Calu3 (cell line): Measurements from ENCODE around the gene XYLB. TPM values are rescaled to one million over a fixed set of nuclear protein-coding genes. Genes with fewer than 3 reads are reported as not detected.

Source experiments
- BruUV-seq: library from RNA; stranded (reverse); fragments of 400-500 nt; replicated peaks from 2 replicates; lab custom pipeline; 2021; lab: Mats Ljungman, UMichigan
- CTCF ChIA-PET: fragments of 300-600 bp; sonication (Branson Sonifier 250); formaldehyde crosslinking; loops from one replicate; lab custom pipeline; 2022; ENCODE audit warnings: antibody characterized with exemption; lab: Charles Lee
- DNase-seq: peaks from one replicate; pipeline ENCODE4 v3.0.0; 2022
- H3K27ac Mint-ChIP-seq: one replicate; pipeline ENCODE4 v1.8.0; 2022; ENCODE audit warnings: mixed read lengths; ENCODE audit not compliant: unreplicated experiment
- H3K27me3 Mint-ChIP-seq: one replicate; pipeline ENCODE4 v1.8.0; 2022; ENCODE audit warnings: mixed read lengths; ENCODE audit not compliant: unreplicated experiment
- H3K36me3 Mint-ChIP-seq: one replicate; pipeline ENCODE4 v1.8.0; 2022; ENCODE audit warnings: mild to moderate bottlenecking, moderate library complexity, mixed read lengths; ENCODE audit not compliant: insufficient read depth, unreplicated experiment
- H3K4me1 Mint-ChIP-seq: one replicate; pipeline ENCODE4 v1.8.0; 2022; ENCODE audit warnings: mild to moderate bottlenecking, low read depth, mixed read lengths; ENCODE audit not compliant: unreplicated experiment
- H3K4me3 Mint-ChIP-seq: one replicate; pipeline ENCODE4 v1.8.0; 2022; ENCODE audit warnings: mild to moderate bottlenecking, low read depth, moderate library complexity, mixed read lengths; ENCODE audit not compliant: unreplicated experiment
- H3K9me3 Mint-ChIP-seq: one replicate; pipeline ENCODE4 v1.8.0; 2022; ENCODE audit warnings: low read depth, mixed read lengths; ENCODE audit not compliant: unreplicated experiment
- CTCF ChIP-seq: fragments of 200-600 bp; IDR thresholded peaks from one replicate; pipeline ENCODE4 v1.8.0; 2022; ENCODE audit warnings: antibody characterized with exemption; ENCODE audit not compliant: unreplicated experiment
- intact Hi-C: fragments of 100-400 bp; cut with micrococcal nuclease; formaldehyde crosslinking; loops from one replicate; pipeline ENCODE4 v1.10.0; 2022; ENCODE audit not compliant: unreplicated experiment
- total RNA-seq: library from RNA; stranded (reverse); gene quantifications from 2 replicates; pipeline ENCODE4 v1.2.3, GENCODE V29; 2022

The XYLB gene
- total RNA-seq, 1 experiment from 2014 or later = 12.2 TPM

DNA sequence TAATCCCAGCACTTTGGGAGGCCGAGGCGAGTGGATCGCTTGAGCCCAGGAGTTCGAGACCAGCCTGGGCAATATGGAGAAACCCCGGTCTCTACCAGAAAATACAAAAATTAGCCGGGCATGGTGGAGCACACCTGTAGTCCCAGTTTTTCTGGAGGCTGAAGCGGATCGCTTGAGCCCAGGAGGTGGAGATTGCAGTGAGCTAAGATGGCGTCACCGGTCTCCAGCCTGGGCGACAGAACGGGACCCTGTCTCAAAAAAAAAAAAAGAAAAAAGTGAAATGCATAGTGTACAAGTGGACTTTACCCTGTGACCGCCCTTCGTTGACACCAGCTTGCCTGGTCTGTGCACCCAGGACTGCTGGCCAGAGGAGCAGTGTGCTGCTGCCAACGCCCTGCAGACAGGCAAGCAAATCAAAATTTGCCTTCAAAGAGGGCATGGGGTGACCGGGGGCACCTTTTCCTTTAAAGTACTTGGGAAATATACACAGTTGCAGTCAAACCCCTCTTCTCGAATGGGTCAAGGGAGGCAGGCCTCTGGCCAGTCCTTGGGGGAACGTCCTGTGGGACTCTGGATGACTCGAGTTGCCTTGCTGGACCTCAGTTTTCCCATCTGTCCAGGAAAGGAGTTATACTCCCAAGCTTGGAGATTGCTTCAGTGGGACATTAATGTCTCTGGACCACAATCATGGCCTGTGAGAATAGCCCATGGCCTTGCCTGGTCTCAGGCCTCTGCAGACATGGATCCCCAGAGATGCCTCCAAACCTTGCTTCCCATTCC is 1.0 kb downstream of the XYLB start:
- H3K9me3 Mint-ChIP-seq = no peaks in the 10 kb centered on the region
- CTCF ChIA-PET = interaction anchor here (0.6 to 2.0 kb wide), 4 partner anchors 105 to 211 kb away, joined by 3 to 12 read pairs (median 6); partner anchors contain the start of genes ACAA1 and OXSR1
- intact Hi-C loops = loop anchor here (5.0 to 10.0 kb wide), 2 partner anchors 107 to 135 kb away; partner anchors contain the start of gene ACVR2B
- no peak overlapping the region for H3K27ac Mint-ChIP-seq
- no peaks in the 10 kb centered on the region for H3K27me3 Mint-ChIP-seq
- TSS peak; percentile 31 for BruUV-seq
- peak; percentile 5 for DNase-seq
- H3K4me3 Mint-ChIP-seq = no peak overlapping the region
- no peak for TF ChIP-seq CTCF
- no peaks in the 10 kb centered on the region for H3K4me1 Mint-ChIP-seq
- H3K36me3 Mint-ChIP-seq = peaks cover 22% of the 10 kb centered on the region

GRCh38 chr3:38348903-38349302 is 2.3 kb downstream of the XYLB start:
- TF ChIP-seq CTCF = no peak
- BruUV-seq = no TSS peak
- intact Hi-C loops = loop anchor here (5.0 to 10.0 kb wide), 2 partner anchors 106 to 133 kb away; partner anchors contain the start of gene ACVR2B
- no peak for DNase-seq
- Mint-ChIP-seq H3K9me3 (no peaks in the 10 kb centered on the region), H3K27ac (no peak overlapping the region), H3K27me3 (no peaks in the 10 kb centered on the region), H3K4me3 (no peak overlapping the region), H3K36me3 (peaks cover 22% of the 10 kb centered on the region), H3K4me1 (no peaks in the 10 kb centered on the region)
- CTCF ChIA-PET = interaction anchor here (0.6 kb wide), 1 partner anchor 69 kb away, joined by 3 read pairs; no protein-coding TSS in a partner anchor

- H3K9me3 Mint-ChIP-seq = no peaks in the 10 kb centered on the region
- no peak overlapping the region for H3K27ac Mint-ChIP-seq
- no peaks in the 10 kb centered on the region for H3K27me3 Mint-ChIP-seq
- no peak overlapping the region for H3K4me3 Mint-ChIP-seq
- no peak for TF ChIP-seq CTCF
- peaks cover 17% of the 10 kb centered on the region for H3K36me3 Mint-ChIP-seq
- intact Hi-C loops = loop anchor here (5.0 to 10.0 kb wide), 2 partner anchors 105 to 132 kb away; partner anchors contain the start of gene ACVR2B
- no peak for DNase-seq
- H3K4me1 Mint-ChIP-seq = no peaks in the 10 kb centered on the region
- CTCF ChIA-PET = no interaction called here
- BruUV-seq = no TSS peak
Measured at GRCh38 chr3:38349684-38350359, 3.2 kb downstream of the XYLB start.

- no peak for TF ChIP-seq CTCF
- no peak for DNase-seq
- no TSS peak for BruUV-seq
- H3K27ac Mint-ChIP-seq = no peak overlapping the region
- no peak overlapping the region for H3K4me3 Mint-ChIP-seq
- no peaks in the 10 kb centered on the region for H3K4me1 Mint-ChIP-seq
- CTCF ChIA-PET = no interaction called here
- intact Hi-C loops = no loop called here
- H3K9me3 Mint-ChIP-seq = no peaks in the 10 kb centered on the region
- H3K36me3 Mint-ChIP-seq = peaks cover 2% of the 10 kb centered on the region
- no peaks in the 10 kb centered on the region for H3K27me3 Mint-ChIP-seq
Measured at GRCh38 chr3:38353151-38353550, 6.6 kb downstream of the XYLB start.
